Large intestine (tissue), 3 donors: ENCODE results near the gene CHCHD5. TPM values are rescaled to one million over a fixed set of nuclear protein-coding genes. Genes with fewer than 3 reads are reported as not detected.

Experiments used
- DNase-seq, 2 donors: peaks; one replicate each; pipeline versions ENCODE4 v3.0.0 to v3.0.0-alpha.2; 2013
- H3K27ac ChIP-seq: one replicate; pipeline ENCODE4 v1.5.1; 2013; ENCODE audit warnings: low read length
- H3K27me3 ChIP-seq: 2 replicates; pipeline ENCODE4 v1.6.1; 2013; ENCODE audit warnings: low read length; ENCODE audit not compliant: control insufficient read depth, insufficient read depth
- H3K36me3 ChIP-seq: 2 replicates; pipeline ENCODE4 v1.6.1; 2013; ENCODE audit warnings: low read length; ENCODE audit not compliant: control insufficient read depth, insufficient read depth
- H3K4me1 ChIP-seq: one replicate; pipeline ENCODE4 v1.6.1; 2013; ENCODE audit warnings: low read length; ENCODE audit not compliant: control insufficient read depth, insufficient read depth
- H3K4me3 ChIP-seq: one replicate; pipeline ENCODE4 v1.5.1; 2013; ENCODE audit warnings: low read length
- H3K9me3 ChIP-seq: one replicate; pipeline ENCODE4 v1.6.1; 2013; ENCODE audit warnings: mild to moderate bottlenecking, low read depth, low read length, moderate library complexity; ENCODE audit not compliant: control insufficient read depth
- WGBS: methylation state at CpG from one replicate; pipeline ENCODE4 v1.1.5; 2013; ENCODE audit warnings: low lambda C conversion rate; ENCODE audit not compliant: insufficient coverage; 5-methylcytosine and 5-hydroxymethylcytosine counted together
- polyA plus RNA-seq: library from polyadenylated mRNA; unstranded; fragments of 120-200 nt; gene quantifications from one replicate; pipeline ENCODE4 v1.2.1, GENCODE V29; 2013

CHCHD5 gene
- polyA plus RNA-seq, 1 donor: 27.4 TPM

GRCh38 chr2:112622528-112622849 lies 38.1 kb downstream of the CHCHD5 start:
- DNase-seq: no peak
- Histone ChIP-seq H3K4me1 (peaks cover 3% of the 10 kb centered on the region), H3K27ac (no peak overlapping the region), H3K27me3 (no peaks in the 10 kb centered on the region), H3K4me3 (no peak overlapping the region), H3K9me3 (no peaks in the 10 kb centered on the region), H3K36me3 (no peaks in the 10 kb centered on the region)
- 25% methylated on average over 2 of the region's 3 CpGs for WGBS

GRCh38 chr2:112623913-112624777 lies 39.7 kb downstream of the CHCHD5 start:
- Histone ChIP-seq H3K27ac (no peak overlapping the region), H3K36me3 (no peaks in the 10 kb centered on the region), H3K27me3 (no peaks in the 10 kb centered on the region), H3K4me1 (peaks cover 3% of the 10 kb centered on the region), H3K9me3 (no peaks in the 10 kb centered on the region), H3K4me3 (no peak overlapping the region)
- no CpG with 5 or more reads among the region's 11 CpGs for WGBS
- no peak for DNase-seq

- Histone ChIP-seq H3K27ac (no peak overlapping the region), H3K36me3 (no peaks in the 10 kb centered on the region), H3K4me3 (no peak overlapping the region), H3K27me3 (no peaks in the 10 kb centered on the region), H3K9me3 (no peaks in the 10 kb centered on the region), H3K4me1 (peaks cover 3% of the 10 kb centered on the region)
- DNase-seq: no peak
- no CpG with 5 or more reads among the region's 7 CpGs for WGBS
These were observed 41.2 kb downstream of the CHCHD5 start for GRCh38 chr2:112625474-112626114.

GRCh38 chr2:112626604-112627059 lies 42.2 kb downstream of the CHCHD5 start:
- Histone ChIP-seq H3K4me3 (no peak overlapping the region), H3K9me3 (no peaks in the 10 kb centered on the region), H3K36me3 (no peaks in the 10 kb centered on the region), H3K27ac (no peak overlapping the region), H3K4me1 (peaks cover 6% of the 10 kb centered on the region), H3K27me3 (no peaks in the 10 kb centered on the region)
- DNase-seq: peak; percentile 46 to 52
- WGBS: no CpG with 5 or more reads among the region's 7 CpGs

- Histone ChIP-seq H3K4me3 (no peak overlapping the region), H3K9me3 (no peaks in the 10 kb centered on the region), H3K4me1 (peaks cover 5% of the 10 kb centered on the region), H3K36me3 (no peaks in the 10 kb centered on the region), H3K27me3 (no peaks in the 10 kb centered on the region), H3K27ac (no peak overlapping the region)
- no CpG with 5 or more reads among the region's 10 CpGs for WGBS
- DNase-seq: no peak
These were observed 42.9 kb downstream of the CHCHD5 start for GRCh38 chr2:112627060-112628040.

GRCh38 chr2:112629224-112629623 lies 44.8 kb downstream of the CHCHD5 start:
- Histone ChIP-seq H3K27me3 (no peaks in the 10 kb centered on the region), H3K4me3 (no peak overlapping the region), H3K27ac (no peak overlapping the region), H3K4me1 (peaks cover 3% of the 10 kb centered on the region), H3K9me3 (no peaks in the 10 kb centered on the region), H3K36me3 (no peaks in the 10 kb centered on the region)
- WGBS: no CpG with 5 or more reads among the region's 6 CpGs
- no peak for DNase-seq

- no peak for DNase-seq
- Histone ChIP-seq H3K36me3 (no peaks in the 10 kb centered on the region), H3K9me3 (no peaks in the 10 kb centered on the region), H3K27me3 (no peaks in the 10 kb centered on the region), H3K4me1 (peaks cover 3% of the 10 kb centered on the region), H3K27ac (no peak overlapping the region), H3K4me3 (no peak overlapping the region)
- 93% methylated on average over 5 of the region's 8 CpGs for WGBS
These were observed 45.4 kb downstream of the CHCHD5 start for GRCh38 chr2:112629823-112630222.

- H3K4me1 ChIP-seq: peaks cover 3% of the 10 kb centered on the region
- H3K36me3 ChIP-seq: no peaks in the 10 kb centered on the region
- no peak overlapping the region for H3K4me3 ChIP-seq
- H3K27ac ChIP-seq: no peak overlapping the region
- no peaks in the 10 kb centered on the region for H3K9me3 ChIP-seq
- WGBS: 75% methylated on average over 1 of the region's 4 CpGs
- no peak for DNase-seq
- no peaks in the 10 kb centered on the region for H3K27me3 ChIP-seq
These were observed 45.9 kb downstream of the CHCHD5 start for GRCh38 chr2:112630268-112630667.

- WGBS: 80% methylated on average over 1 of the region's 5 CpGs
- H3K27me3 ChIP-seq: no peaks in the 10 kb centered on the region
- H3K4me3 ChIP-seq: no peak overlapping the region
- no peak overlapping the region for H3K27ac ChIP-seq
- DNase-seq: no peak
- H3K4me1 ChIP-seq: peaks cover 6% of the 10 kb centered on the region
- H3K9me3 ChIP-seq: no peaks in the 10 kb centered on the region
- no peaks in the 10 kb centered on the region for H3K36me3 ChIP-seq
These were observed 49.3 kb downstream of the CHCHD5 start for GRCh38 chr2:112633708-112634107.
